Caco-2 (cell line): ENCODE data around the gene COPS9. TPM values are rescaled to one million over a fixed set of nuclear protein-coding genes. Genes with fewer than 3 reads are reported as not detected.

Experiments
- BruUV-seq: library from RNA; stranded (reverse); fragments of 400-500 nt; replicated peaks from 2 replicates; lab custom pipeline; 2021; lab: Mats Ljungman, UMichigan
- CTCF ChIA-PET: fragments of 300-600 bp; sonication (Branson Sonifier 250); formaldehyde crosslinking; loops from one replicate; lab custom pipeline; 2022; ENCODE audit warnings: antibody characterized with exemption; lab: Charles Lee
- POLR2A ChIA-PET: fragments of 300-600 bp; sonication (Branson Sonifier 250); formaldehyde crosslinking; loops from one replicate; lab custom pipeline; 2022; ENCODE audit warnings: antibody characterized with exemption; lab: Charles Lee
- DNase-seq, 2 experiments: peaks; one replicate each; pipeline versions ENCODE4 v3.0.0 to v3.0.0-alpha.2; 2020 to 2022
- H3K27me3 ChIP-seq: replicated peaks from 2 replicates; pipeline ENCODE4 v1.6.0; 2011; ENCODE audit warnings: low read length; ENCODE audit not compliant: control insufficient read depth, insufficient read depth
- H3K36me3 ChIP-seq: 2 replicates; pipeline ENCODE4 v1.5.1; 2011; ENCODE audit warnings: low read length; ENCODE audit not compliant: control insufficient read depth, insufficient read depth
- H3K4me1 ChIP-seq: fragments of 250-450 bp; sonication (Bioruptor Pico); 2 replicates; pipeline ENCODE4 v1.5.1; 2020; ENCODE audit warnings: mild to moderate bottlenecking
- H3K4me3 ChIP-seq: 2 replicates; pipeline ENCODE4 v1.5.1; 2011; ENCODE audit warnings: low read depth, mild to moderate bottlenecking, control low read depth, low read length
- H3K9me3 ChIP-seq: fragments of 250-450 bp; sonication (Bioruptor Pico); 2 replicates; pipeline ENCODE4 v1.5.1; 2020; ENCODE audit warnings: mild to moderate bottlenecking, moderate library complexity
- H3K27ac Mint-ChIP-seq: one replicate; pipeline ENCODE4 v1.8.0; 2022; ENCODE audit warnings: mixed read lengths; ENCODE audit not compliant: unreplicated experiment
- H3K27me3 Mint-ChIP-seq: one replicate; pipeline ENCODE4 v1.8.0; 2022; ENCODE audit warnings: mixed read lengths; ENCODE audit not compliant: insufficient read depth, unreplicated experiment
- H3K36me3 Mint-ChIP-seq: one replicate; pipeline ENCODE4 v1.8.0; 2022; ENCODE audit warnings: mild to moderate bottlenecking, mixed read lengths; ENCODE audit not compliant: insufficient read depth, unreplicated experiment
- H3K4me1 Mint-ChIP-seq: one replicate; pipeline ENCODE4 v1.8.0; 2022; ENCODE audit warnings: low read depth, mixed read lengths; ENCODE audit not compliant: unreplicated experiment
- H3K4me3 Mint-ChIP-seq: one replicate; pipeline ENCODE4 v1.8.0; 2022; ENCODE audit warnings: mild to moderate bottlenecking, moderate library complexity, mixed read lengths; ENCODE audit not compliant: unreplicated experiment
- H3K9me3 Mint-ChIP-seq: one replicate; pipeline ENCODE4 v1.8.0; 2022; ENCODE audit warnings: mixed read lengths; ENCODE audit not compliant: unreplicated experiment
- CTCF ChIP-seq, 2 experiments: fragments of 200-600 bp in 1 of 2; IDR thresholded peaks; 1 replicate in 1 of 2; 2 replicates in 1 of 2; pipeline versions ENCODE4 v1.5.1 to v1.8.0; 2011 to 2022; ENCODE audit warnings: antibody characterized with exemption in 1 of 2, control low read depth in 1 of 2, inconsistent platforms in 1 of 2, low read depth in 1 of 2, low read length in 1 of 2, mild to moderate bottlenecking in 1 of 2, moderate library complexity in 1 of 2; ENCODE audit not compliant: insufficient read depth in 1 of 2, severe bottlenecking in 1 of 2, unreplicated experiment in 1 of 2
- intact Hi-C: fragments of 100-400 bp; cut with micrococcal nuclease; formaldehyde crosslinking; loops from one replicate; pipeline ENCODE4 v1.10.0; 2022; ENCODE audit not compliant: unreplicated experiment
- total RNA-seq: library from RNA; stranded (reverse); gene quantifications from 2 replicates; pipeline ENCODE4 v1.2.3, GENCODE V29; 2022

Gene COPS9
- total RNA-seq, 1 experiment from 2014 or later = 86.3 TPM

- Histone ChIP-seq H3K36me3 (no peaks in the 10 kb centered on the region; the same call in 1 of the 2 replicates), H3K4me1 (no peaks in the 10 kb centered on the region), H3K4me3 (no peak overlapping the region), H3K9me3 (no peaks in the 10 kb centered on the region), H3K27me3 (no peaks in the 10 kb centered on the region)
- Mint-ChIP-seq H3K27ac (no peak overlapping the region), H3K36me3 (peaks cover 6% of the 10 kb centered on the region), H3K4me1 (no peaks in the 10 kb centered on the region), H3K27me3 (no peaks in the 10 kb centered on the region), H3K9me3 (no peaks in the 10 kb centered on the region), H3K4me3 (no peak overlapping the region)
- no TSS peak for BruUV-seq
- DNase-seq = no peak
- intact Hi-C loops = no loop called here
- CTCF ChIA-PET = no interaction called here
- no peak for TF ChIP-seq CTCF (IDR thresholded peaks at IDR 0.05; ENCODE audit: insufficient read depth in 1 of 2, low read depth in 1 of 2, low read length in 1 of 2, severe bottlenecking in 1 of 2, unreplicated experiment in 1 of 2)
- POLR2A ChIA-PET = no interaction called here
Observed at GRCh38 chr2:240128608-240129145, 7.4 kb downstream of the COPS9 start.

DNA sequence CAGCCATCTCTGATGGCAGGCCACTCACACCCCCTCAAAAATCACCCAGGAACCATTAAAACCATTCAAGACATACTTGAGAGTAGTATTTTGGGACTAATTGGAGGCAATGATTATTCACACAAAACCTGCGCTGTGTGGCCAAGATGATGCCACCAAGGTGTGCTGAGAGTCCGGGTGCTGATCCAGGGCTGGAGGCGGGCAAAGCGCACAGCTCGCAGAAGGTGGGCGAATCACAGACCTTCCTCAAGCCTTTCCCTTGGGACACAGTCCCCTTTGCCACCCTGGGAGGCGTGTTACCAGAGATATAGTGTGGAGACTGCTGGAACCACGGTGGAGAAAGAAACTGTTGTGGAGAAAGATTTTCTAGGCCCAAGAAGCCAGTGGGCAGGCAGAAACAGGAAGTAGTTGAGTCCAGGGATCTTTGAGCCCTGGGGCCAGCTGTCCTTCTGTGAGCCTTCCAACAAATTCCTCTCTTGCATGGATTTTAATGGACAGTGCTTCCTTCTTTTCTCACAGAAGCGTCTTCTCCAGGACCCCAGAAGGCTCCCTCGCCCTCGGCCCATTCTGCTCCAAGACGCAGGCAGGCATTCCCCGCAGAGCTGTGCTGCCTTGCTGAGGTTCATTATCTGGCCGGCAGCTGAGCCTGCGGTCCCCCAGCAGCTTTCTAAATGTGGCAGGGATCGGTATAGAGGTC, 8.0 kb downstream of the COPS9 start:
- no peak overlapping the region for H3K27ac Mint-ChIP-seq
- no peaks in the 10 kb centered on the region for H3K4me1 ChIP-seq
- no peak overlapping the region for H3K4me3 Mint-ChIP-seq
- no peaks in the 10 kb centered on the region for H3K27me3 Mint-ChIP-seq
- H3K36me3 ChIP-seq = no peaks in the 10 kb centered on the region
- intact Hi-C loops = no loop called here
- DNase-seq = no peak
- POLR2A ChIA-PET = no interaction called here
- no peak overlapping the region for H3K4me3 ChIP-seq
- no peaks in the 10 kb centered on the region for H3K9me3 Mint-ChIP-seq
- H3K36me3 Mint-ChIP-seq = peaks cover under 1% of the 10 kb centered on the region
- no TSS peak for BruUV-seq
- no peaks in the 10 kb centered on the region for H3K9me3 ChIP-seq
- no peaks in the 10 kb centered on the region for H3K4me1 Mint-ChIP-seq
- no peaks in the 10 kb centered on the region for H3K27me3 ChIP-seq
- CTCF ChIA-PET = no interaction called here
- TF ChIP-seq CTCF (IDR thresholded peaks at IDR 0.05; ENCODE audit: insufficient read depth in 1 of 2, low read depth in 1 of 2, low read length in 1 of 2, severe bottlenecking in 1 of 2, unreplicated experiment in 1 of 2) = no peak

- Mint-ChIP-seq H3K27me3 (no peaks in the 10 kb centered on the region), H3K9me3 (no peaks in the 10 kb centered on the region), H3K4me1 (no peaks in the 10 kb centered on the region), H3K27ac (no peak overlapping the region), H3K36me3 (no peaks in the 10 kb centered on the region), H3K4me3 (no peak overlapping the region)
- ChIA-PET POLR2A (no interaction called here), CTCF (no interaction called here)
- Histone ChIP-seq H3K4me3 (no peak overlapping the region), H3K9me3 (no peaks in the 10 kb centered on the region), H3K4me1 (no peaks in the 10 kb centered on the region), H3K36me3 (no peaks in the 10 kb centered on the region), H3K27me3 (no peaks in the 10 kb centered on the region)
- no peak for TF ChIP-seq CTCF (IDR thresholded peaks at IDR 0.05; ENCODE audit: insufficient read depth in 1 of 2, low read depth in 1 of 2, low read length in 1 of 2, severe bottlenecking in 1 of 2, unreplicated experiment in 1 of 2)
- BruUV-seq = no TSS peak
- no peak for DNase-seq
- intact Hi-C loops = no loop called here
Observed at GRCh38 chr2:240127191-240127750, 8.8 kb downstream of the COPS9 start.
